ENCODE data around the gene PRKCD.

PRKCD gene

DNA sequence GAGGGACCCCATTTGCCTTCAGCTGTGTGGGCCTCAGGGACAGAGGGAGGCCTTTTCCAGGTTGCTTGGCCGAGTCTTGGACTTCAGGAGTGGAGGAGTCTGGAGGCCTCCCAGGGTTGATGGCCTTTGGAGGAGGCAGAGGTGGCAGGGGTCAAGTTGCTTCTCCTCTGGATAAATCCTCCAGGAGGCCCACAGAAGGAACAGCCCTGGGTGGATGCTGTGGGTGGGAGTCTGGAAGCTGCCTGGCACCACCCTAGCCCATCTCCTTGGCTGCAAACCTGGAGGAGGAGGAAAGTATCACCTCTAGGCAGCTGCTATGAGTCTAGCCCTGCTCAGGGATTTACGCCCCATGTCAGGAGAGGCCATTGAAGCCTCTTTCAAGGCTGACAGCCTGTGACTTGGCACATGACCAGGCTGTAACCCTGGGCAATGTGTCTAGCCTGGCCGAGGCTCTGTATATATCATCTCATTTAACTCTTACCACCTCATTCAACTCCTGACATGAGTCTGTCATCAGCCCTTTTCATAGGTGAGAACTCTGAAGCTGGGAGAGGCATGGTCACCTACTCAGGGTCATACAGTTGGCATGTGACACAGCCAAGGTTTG is 2.9 kb upstream of the PRKCD start:
- no peak for DNase-seq

DNA sequence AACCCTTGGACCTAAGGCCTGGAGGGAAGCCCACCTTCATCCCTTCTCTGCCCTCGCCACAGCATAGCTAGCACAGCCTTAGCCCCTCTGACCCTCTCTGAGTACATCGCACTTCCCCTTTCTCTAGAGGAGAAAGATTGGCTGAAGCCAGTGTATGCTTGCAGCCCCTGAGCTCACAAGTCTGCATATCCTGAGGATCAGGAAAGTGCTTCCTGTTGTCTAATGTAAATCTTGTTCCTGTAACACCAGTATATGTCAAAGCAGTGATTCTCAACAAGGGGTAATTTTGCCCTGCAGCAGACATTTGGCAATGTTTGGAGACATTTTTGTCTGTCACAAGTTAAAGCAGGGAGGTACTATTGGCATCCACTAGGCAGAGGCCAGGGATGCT is 2.2 kb upstream of the PRKCD start:
- peak; percentile 61 to 70 for DNase-seq

DNA sequence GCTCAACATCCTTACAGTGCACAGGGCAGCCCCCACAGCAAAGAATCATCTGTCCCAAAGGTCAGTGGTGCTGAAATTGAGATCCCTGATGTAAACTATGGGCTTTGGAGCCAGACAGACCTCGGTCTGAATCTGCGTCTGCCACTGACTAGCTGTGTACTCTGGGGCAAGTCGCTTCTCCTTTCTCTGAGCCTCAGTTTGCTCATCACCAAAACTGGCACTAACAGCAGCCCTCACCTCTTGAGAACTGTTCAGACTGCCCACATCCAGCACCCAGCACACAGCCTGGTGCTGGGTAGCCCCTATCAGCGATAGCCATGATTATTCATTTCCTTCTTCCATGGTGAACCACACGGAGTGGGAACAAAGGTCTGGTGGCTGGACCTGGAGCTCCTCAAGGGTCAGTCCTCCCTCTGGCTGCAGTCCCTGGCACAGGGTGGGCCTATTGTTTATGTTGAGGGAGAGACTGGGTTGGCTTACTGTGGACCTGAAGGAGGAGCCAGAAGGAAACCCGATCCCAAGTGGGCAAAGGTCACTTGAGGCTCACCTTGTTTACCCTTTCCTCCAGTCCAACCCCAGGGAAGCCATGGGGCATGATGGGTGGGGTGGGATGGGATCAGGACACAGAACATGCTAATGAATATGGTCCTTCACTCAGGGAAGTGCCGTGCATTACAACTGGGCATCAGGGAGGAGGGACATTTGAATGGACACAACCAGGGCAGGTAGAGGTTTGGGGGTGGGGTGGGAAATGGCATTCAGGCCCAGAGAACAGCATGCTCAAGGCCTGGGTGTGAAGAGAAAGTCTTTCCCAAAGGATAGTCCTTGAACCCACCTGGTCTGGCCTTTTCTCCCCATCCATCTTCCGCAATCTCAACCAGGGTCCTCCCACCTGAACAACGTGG is 1.6 kb upstream of the PRKCD start:
- DNase-seq, result no peak

DNA sequence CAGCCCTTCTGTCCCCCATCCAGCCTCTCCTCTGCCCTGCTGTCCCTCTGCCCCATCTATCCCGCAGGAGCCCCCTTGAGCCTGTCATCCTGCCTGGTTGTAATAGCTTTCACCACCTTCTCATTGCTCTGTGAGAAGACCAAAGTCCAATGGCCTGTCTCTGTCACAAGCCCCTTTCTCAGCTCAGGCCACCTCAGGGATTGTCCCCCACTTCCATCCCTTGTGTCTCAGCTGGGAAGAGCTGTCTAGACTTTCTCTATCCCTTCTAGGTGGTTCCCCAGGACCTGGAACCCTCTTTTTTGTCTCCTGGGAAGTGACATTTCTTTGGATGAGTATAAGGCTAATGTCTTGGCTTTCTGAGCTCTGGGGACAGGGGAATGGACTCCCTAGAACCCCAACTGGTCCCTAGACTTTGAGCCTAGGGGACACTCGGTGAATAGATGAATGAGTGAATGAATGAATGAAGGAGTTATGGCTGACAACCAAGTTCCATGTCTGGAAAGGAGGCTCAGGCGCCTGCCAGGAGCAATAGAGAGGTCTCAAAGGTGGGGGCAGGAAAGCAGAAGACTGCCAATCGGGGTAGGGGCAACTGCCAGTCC is 849 bp upstream of the PRKCD start:
- DNase-seq, result no peak

DNA sequence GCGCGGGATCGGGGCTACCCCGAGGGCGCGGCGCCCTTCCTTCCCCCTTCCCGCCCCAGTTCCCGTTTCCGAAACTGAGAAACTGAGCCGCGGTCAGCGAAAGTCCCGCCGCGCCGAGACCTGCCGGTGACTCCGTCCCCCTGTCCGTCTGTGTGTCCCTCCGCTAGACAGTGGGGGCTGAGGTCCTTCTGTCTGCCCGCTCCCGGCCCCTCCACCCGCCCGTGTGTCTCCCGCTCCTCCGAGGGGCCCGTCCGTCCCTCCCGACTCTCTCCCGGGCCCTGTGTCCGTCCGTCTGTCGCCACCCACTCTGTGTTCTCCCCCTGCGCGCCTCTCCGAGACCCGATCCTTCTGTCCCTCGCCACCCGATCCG is 426 bp downstream of the PRKCD start:
- DNase-seq, result no peak

DNA sequence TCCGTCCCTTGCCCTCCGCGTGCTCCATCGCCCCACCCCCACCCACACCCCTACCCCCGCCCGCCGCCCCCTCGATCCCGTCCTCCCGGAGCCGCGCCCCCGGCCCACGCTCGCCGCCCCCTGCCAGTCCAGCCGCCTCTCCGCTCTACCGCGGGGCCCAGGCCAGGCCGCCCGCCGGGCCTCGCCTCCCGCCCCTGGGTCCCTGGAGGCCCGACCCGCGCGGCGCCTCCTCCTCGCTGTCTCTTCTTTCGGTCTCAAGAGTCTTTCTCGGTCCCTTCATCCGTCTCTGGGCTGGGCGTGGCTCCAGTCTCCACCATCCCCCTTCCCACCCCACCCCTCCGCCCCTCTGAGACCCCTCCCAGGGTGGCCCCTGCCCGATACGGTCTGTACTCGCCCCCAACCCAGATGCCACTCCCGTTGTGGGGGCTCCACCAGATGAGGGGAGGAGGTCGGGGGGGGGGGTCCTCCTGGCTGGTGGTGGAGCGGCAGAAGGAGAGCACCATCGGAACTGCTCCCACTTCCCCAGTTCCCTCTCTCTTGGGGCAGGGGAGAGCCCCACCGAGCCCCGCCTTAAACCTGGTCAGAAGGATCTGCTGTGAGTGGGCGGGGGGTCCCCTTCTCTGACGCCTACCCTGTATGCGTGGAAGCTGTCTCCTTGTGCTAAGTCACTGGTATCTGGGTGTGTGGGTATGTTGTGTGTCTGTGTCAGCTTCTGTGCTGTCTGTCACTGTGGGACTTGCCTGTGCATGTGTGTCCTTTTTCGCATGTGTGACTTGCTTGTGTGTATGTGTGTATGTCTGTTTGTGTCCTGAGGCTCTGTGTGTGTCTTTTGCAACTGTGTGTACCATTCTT is 1.0 kb downstream of the PRKCD start:
- no peak for DNase-seq

DNA sequence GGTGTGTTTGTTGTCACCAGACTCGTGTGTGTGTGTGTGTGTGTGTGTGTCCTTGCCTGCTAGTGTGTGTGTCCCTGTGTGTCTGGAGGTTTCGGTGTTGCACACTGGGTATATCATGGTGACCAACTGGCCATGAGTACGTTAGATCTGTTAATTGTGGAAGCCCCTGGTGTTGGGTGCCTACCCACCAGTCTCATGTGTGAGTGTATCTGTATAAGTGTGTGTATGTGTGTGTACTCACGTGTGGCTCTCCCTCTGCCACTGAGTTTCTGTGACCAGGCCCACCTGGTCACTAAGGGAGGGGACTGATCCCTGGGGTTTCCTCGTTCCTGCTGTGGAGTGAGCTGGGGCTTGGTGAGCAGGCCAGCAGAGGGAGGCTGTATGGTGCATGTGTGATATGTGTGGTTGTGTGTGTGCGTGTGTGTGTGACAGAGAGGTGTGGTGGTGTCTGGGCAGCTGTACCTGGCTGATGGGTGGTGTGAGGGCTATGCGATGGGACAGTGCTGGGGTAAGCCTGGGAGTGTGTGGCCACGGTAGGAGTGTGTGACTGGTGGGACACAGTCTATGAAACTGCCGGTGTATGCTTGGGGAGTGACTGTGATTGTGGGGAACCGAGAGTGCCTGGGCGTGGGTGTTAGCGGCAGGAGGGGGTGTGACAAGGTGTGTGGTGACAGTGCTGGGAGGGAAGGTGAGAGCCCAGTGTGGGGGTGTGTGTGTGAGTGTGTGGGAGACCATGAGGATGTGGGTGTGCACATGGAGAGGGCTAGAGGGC is 1.8 kb downstream of the PRKCD start:
- no peak for DNase-seq

DNA sequence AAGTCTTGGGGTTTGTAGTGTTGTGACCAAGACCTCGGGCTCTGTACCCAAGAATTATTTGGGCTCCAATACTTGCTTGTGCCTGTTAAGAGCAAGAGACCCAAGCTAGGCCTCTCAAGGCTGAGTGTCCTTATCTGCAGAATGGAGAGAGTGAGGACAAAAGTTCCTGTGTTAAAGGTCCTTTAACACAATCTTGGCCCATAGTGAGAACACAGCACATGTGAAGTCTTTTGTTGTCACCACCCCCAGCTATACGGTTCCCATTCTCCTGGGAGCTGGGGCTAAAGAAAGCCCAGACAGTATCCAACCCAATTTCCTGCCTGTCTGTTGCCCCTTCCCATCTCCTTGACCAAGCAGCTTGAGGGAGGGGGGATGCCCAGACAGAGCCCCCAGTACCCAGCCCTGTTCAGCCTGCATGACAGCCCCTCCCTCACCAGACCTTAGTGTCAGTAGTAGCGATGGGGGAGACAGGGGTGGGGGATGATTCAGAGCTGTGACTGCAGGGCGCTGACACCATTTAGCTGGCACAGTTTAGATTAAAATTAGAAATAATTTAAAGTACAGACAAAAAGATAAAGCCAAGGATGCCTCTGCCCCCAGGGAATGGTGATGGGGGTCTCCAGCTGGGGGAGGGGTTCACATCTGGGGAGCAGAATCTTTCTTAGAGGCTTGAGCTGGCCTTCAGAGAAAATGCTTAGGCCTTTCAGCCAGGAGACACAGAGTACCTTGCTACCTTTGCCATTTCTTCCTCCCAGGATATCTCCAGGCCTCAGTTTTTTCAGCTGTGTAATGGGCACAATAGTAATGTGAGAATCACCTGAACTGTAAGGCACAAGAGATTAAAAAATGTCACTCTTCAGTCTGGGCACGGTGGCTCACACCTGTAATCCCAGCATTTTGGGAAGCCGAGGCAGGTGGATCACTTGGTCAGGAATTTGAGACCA is 2.7 kb downstream of the PRKCD start:
- no peak for DNase-seq

DNA sequence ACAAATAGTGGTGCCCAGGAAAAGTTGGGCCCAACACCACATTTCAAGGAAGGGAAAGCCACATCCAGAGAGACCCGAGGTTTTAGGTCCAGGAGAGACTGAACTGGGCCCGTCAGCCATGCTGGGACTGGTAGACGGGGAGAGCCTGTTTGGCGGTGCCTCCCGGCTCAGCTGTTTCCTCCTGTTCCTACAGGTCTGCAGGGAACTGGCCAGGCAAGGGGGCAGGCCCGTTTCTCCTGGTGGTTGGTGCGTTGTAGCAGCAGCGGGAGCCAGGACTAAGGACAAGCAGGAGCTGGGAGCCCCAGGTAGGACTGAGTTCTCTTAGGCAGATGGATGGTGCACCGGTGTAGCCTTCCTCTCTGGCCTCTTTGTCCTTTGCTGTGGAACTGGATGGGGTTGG is 3.9 kb downstream of the PRKCD start:
- DNase-seq, result no peak

DNA sequence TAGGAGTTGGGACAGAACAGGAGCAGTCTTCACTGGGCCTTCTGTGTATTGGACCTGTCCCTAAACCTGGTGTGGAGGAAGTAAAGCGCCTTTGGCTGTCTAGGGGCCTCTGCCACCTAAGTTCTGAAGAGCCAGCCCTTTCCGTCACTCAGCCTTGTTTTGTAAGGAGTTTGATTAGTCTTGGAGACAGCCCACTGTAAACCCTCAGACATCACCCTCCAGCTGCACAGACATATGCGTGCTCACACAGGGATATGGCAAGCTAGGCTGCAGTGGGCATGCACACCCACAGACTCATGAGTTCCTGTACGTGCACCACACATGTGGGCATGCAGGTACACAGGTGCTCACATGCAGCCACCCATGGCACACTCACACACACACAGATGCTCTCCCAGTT is 5.2 kb downstream of the PRKCD start:
- DNase-seq, result no peak

DNA sequence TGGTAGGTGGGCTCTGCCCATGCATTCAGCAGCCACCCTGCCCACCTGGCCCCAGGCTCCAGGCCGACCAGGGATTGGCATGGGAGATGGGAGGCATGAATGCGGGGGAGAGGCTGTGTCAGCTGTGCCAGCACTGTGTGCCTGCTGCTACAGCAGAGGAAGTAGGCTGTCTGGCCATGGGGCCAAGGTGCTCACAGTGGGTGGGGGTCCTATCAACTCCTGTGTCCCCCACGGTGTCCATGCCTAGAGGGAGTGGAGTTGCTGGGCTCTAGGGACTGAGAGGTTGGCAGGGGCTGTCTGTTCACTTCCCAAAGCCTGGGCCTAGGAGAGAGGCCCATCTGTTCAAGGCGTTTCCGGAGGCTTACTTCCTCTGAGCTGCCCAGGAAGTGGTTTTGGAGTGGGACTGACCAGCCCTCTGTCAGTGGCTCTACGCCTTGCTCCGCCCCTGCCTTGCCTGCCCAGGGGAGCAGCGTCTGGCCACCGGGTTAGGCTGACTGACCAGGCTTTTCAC is 5.8 kb downstream of the PRKCD start:
- DNase-seq, result peak in 1 of 2 experiments; percentile 25

DNA sequence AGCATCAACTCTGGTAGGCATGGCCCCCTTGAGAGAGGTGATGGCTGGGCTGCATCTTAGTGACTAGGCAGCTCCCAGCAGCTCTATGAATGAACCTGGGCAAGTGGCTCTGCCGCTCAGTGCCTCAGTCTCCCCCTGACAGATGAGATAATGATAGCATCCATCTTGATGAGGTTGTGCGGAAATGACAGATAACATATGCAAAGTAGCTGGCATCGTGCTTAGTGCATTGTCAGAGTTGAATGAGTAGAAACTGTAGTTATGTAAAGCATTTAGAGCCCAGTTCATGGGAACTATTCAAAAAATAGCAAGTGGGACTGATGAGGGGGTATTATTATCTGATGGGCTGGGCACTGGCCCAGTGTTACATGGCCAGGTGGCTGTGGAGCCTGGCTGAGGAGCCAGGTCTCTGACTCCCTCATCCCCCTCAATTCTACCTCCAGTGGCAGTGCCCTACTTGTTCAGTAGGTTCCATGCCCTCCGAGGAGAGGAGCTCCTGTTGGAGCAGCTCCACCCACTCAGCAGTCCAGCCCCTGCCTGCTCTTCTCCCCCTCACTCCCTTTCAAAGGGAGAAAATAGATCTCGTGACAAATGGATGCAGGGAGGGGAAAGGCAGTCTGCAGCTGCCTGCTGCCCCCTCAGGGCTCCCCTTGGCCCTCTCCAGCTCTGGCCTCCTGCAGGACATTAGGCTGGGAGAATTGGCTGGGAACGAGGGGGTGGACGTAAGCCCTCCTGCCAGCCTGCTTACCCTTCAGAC is 6.6 kb downstream of the PRKCD start:
- no peak for DNase-seq

DNA sequence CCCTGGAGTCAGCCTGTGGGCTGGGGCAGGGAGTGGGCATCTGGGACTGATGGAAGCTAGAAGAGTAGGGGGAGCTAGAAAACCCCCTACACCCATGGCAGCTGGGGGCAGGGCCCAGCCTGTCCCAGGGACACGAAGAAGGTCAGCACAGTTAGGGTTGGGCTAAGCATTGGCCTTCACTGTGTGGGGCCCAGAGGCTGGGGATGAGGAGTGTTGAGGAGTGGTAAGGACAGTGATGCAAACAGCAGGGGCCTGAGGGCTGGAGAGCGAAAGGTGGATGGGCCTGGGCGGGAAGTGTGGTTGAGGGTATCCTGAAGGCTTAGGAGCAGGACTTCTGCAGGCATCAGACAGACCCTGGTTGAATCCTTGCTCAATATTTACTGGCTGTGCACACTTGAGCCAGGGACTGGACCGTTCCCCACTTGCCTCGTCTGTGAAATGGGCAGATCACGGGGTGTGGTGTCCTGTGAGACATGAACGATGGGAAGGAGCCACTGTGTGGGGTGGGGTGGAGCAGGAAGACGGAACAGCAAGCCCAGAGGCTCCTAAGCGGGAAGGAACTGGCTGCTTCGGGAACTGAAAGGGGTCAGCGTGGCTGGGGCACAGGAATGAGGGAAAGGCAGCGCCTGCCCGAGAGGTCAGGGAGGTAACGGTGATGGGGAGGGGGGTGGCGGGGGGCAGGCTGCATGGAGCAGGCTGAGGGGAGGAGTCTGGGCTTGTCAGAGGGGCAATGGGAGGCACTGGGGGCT is 7.3 kb downstream of the PRKCD start:
- no peak for DNase-seq

DNA sequence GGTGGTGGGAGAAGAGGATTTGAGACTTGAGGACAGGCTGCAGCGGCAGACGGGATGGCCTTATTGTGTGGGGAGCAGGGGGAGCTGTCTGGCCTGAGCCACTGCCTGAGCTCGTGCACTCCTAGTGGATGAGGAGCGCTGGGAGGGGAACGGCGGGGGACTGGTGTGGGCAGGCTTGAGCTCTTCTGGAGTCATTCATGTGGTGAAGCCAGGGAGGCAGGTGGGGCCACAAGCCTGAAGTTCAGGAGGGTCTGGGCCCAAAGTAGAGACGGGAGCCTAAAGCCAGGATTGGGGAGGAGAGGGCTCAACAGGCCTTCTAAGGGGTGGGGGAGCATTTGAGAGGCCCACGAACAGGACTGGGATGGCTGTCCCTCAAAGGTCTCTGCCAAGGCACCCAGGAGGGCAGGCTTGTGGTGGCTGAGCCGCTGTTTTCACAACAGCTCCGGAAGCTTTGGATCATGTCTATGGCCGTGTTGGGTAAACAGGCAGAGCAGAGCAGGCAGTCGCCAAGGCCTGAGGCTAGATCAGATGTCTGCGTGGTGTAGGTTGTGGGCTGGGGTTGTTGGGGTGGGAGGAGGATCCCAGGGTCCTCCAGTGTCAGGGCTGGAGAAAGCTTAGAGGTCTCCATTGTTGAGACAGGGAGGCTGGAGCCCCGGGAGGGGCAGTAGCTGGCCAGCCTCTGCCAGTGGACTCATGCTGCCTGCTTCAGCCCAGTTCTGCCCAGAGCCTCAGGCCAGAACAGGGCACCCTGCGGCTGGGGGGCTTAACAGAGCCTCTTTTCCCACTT is 8.2 kb downstream of the PRKCD start:
- no peak for DNase-seq

DNA sequence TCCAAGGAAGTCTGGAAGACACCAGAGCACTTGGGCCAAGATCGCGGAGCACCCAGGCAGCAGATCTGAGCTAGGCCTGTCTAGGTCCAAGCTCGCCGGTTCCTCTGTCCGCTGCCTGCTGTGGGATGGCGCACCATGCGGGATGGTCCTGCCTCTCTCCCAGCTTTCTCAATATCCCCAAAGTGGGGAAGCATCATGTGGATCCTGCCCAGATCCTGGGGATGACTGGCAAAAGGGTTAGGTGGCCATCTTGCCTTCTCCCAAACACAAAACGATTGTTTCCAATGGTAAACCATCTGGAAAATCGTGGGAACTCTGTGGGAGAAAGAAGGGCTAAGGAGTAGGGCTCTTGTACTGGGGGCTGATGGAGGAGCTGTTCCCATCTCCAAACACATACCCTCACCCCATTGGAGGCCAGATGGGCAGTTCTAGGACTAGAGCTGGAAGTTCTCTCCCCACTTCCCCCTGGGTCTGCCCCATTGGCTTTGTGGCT is 8.9 kb downstream of the PRKCD start:
- DNase-seq, result peak in 1 of 2 experiments; percentile 70

DNA sequence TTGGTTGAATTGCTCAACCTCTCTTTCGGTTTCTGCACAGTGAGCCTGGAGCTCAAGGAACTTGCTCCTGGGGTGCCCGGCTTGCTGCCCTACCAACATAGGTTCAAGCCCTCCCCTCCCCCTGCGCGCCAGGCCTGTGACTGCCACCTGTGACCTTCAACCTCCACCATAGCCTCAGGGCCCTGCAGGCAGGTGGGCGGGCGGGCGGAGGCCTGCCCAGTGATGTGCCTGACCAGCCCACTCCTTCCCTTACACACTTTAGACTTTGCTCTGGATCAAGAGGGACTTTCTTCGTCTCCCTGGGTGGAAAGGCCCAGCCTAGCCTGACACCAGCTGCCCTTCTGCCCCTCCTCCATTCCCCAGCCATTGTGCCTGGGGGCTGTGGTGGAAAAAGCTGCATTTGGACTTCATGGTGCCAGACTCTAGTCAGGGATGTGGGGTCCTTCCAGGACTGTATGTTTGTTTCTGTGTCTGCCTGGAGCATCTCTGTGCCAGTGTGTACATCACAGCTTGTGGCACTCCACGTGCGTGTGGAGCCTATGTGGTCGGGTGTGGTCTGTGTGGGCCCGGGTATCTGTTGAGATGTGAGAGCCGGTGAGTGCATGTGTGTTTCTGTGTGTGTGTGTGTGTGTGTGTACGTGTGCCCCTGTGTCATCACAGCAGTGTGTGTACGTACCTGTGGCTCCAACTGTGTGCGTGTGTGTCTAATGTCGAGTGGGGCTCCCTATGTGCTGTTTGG is 9.5 kb downstream of the PRKCD start:
- DNase-seq, result peak in 1 of 2 experiments; percentile 67

DNA sequence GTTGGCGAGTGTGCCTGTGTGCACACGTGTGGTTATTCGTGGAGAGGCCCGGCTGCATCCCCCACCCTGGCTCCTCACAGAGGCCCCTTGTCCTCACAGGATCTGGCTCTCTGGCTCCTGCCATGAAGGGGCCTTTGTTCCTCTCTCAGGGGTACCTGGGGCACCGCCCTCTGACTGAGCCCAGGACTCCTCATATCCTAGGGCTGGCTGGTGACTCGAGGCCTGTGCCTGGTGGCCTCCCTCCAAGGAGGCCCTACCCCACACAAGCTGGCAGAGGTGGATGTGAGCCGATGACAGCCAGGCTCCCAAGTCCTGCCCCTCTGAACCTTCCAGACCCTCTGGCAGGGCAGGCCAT is 10.0 kb downstream of the PRKCD start:
- DNase-seq, result no peak

Data from Kasumi-1 (cell line).